ENCODE data around the gene HNRNPCL1. TPM values are rescaled to one million over a fixed set of nuclear protein-coding genes. Genes with fewer than 3 reads are reported as not detected.
"Not testable (repeated sequence)": the region's sequence is repeated elsewhere in the genome, so short reads cannot be mapped to it uniquely, and the experiment has no call there.

Gene HNRNPCL1
- not detected for total RNA-seq
- long read RNA-seq, donor 1, result 0 reads
- long read RNA-seq, donor 2, result 0 reads

- H3K4me1 ChIP-seq (ENCODE audit: low read depth); H3K4me3 ChIP-seq; DNase-seq; H3K9me3 ChIP-seq; H3K36me3 ChIP-seq (ENCODE audit: low read depth); intact Hi-C loops (cut with DNase I, micrococcal nuclease); ATAC-seq: not testable (repeated sequence)
Observed at GRCh38 chr1:12848620-12849019, at the start of gene HNRNPCL1. Gene HNRNPCL1 (minus strand): TSS chr1:12848720. CDS start chr1:12848289, 431 bp downstream.

GRCh38 chr1:12898170-12898569, 49.6 kb upstream of the HNRNPCL1 start, which contains the start of gene PRAMEF10:
Gene PRAMEF10 (minus strand): TSS chr1:12898270. CDS start chr1:12895847, 2,423 bp downstream.
- DNase-seq; ATAC-seq; intact Hi-C loops (cut with DNase I, micrococcal nuclease): not testable (repeated sequence)

GRCh38 chr1:12886101-12886500, 37.6 kb upstream of the HNRNPCL1 start, which contains the start of gene PRAMEF4:
Gene PRAMEF4 (minus strand): TSS chr1:12886201. CDS start chr1:12883394, 2,807 bp downstream.
- H3K4me1 ChIP-seq (ENCODE audit: low read depth); H3K9me3 ChIP-seq; DNase-seq; H3K36me3 ChIP-seq (ENCODE audit: low read depth); intact Hi-C loops (cut with DNase I, micrococcal nuclease); H3K4me3 ChIP-seq; ATAC-seq: not testable (repeated sequence)

More at GRCh38 chr1:12898170-12898569, 49.6 kb upstream of the HNRNPCL1 start, which contains the start of gene PRAMEF10:
- H3K4me3 ChIP-seq; H3K9me3 ChIP-seq; H3K4me1 ChIP-seq (ENCODE audit: low read depth); H3K36me3 ChIP-seq (ENCODE audit: low read depth): not testable (repeated sequence)

- intact Hi-C loops (cut with DNase I, micrococcal nuclease); ATAC-seq: not testable (repeated sequence)
Observed at GRCh38 chr1:12878453-12878852, 29.9 kb upstream of the HNRNPCL1 start.

GRCh38 chr1:12863131-12863880, 14.8 kb upstream of the HNRNPCL1 start:
- intact Hi-C loops (cut with DNase I, micrococcal nuclease); H3K36me3 ChIP-seq (ENCODE audit: low read depth); H3K9me3 ChIP-seq; ATAC-seq; H3K4me1 ChIP-seq (ENCODE audit: low read depth); H3K4me3 ChIP-seq; DNase-seq: not testable (repeated sequence)

More at GRCh38 chr1:12878453-12878852, 29.9 kb upstream of the HNRNPCL1 start:
- H3K4me1 ChIP-seq (ENCODE audit: low read depth); H3K36me3 ChIP-seq (ENCODE audit: low read depth); DNase-seq; H3K9me3 ChIP-seq; H3K4me3 ChIP-seq: not testable (repeated sequence)

- H3K9me3 ChIP-seq; H3K4me1 ChIP-seq (ENCODE audit: low read depth); H3K4me3 ChIP-seq; DNase-seq; intact Hi-C loops (cut with DNase I, micrococcal nuclease); H3K36me3 ChIP-seq (ENCODE audit: low read depth); ATAC-seq: not testable (repeated sequence)
Observed at GRCh38 chr1:12856786-12857185, 8.3 kb upstream of the HNRNPCL1 start, which contains the start of gene PRAMEF2. Gene PRAMEF2 (plus strand): TSS chr1:12857086. CDS start chr1:12859010, 1,924 bp downstream.

GRCh38 chr1:12851779-12852178, 3.3 kb upstream of the HNRNPCL1 start:
- ATAC-seq (no peak), DNase-seq (no peak)
- intact Hi-C loops (cut with DNase I, micrococcal nuclease), result no loop called here
- Histone ChIP-seq H3K4me3 (no peak overlapping the region), H3K9me3 (peaks cover 4% of the 10 kb centered on the region), H3K36me3 (ENCODE audit: low read depth) (no peaks in the 10 kb centered on the region), H3K4me1 (ENCODE audit: low read depth) (no peaks in the 10 kb centered on the region)
- TF ChIP-seq CTCF (IDR thresholded peaks at IDR 0.05), result no peak

GRCh38 chr1:12833251-12833650, 15.3 kb downstream of the HNRNPCL1 start:
- H3K9me3 ChIP-seq; H3K4me3 ChIP-seq; DNase-seq; intact Hi-C loops (cut with DNase I, micrococcal nuclease); H3K36me3 ChIP-seq (ENCODE audit: low read depth); ATAC-seq; H3K4me1 ChIP-seq (ENCODE audit: low read depth): not testable (repeated sequence)

GRCh38 chr1:12831310-12831709, 17.2 kb downstream of the HNRNPCL1 start, which contains the start of gene PRAMEF11:
Gene PRAMEF11 (minus strand): TSS chr1:12831410. CDS start chr1:12828789, 2,621 bp downstream.
- H3K4me3 ChIP-seq; H3K9me3 ChIP-seq; intact Hi-C loops (cut with DNase I, micrococcal nuclease); H3K36me3 ChIP-seq (ENCODE audit: low read depth); ATAC-seq; DNase-seq; H3K4me1 ChIP-seq (ENCODE audit: low read depth): not testable (repeated sequence)

- H3K36me3 ChIP-seq (ENCODE audit: low read depth); intact Hi-C loops (cut with DNase I, micrococcal nuclease): not testable (repeated sequence)
Observed at GRCh38 chr1:12819061-12819460, 29.5 kb downstream of the HNRNPCL1 start.

More at GRCh38 chr1:12819061-12819460, 29.5 kb downstream of the HNRNPCL1 start:
- H3K4me1 ChIP-seq (ENCODE audit: low read depth); ATAC-seq; H3K4me3 ChIP-seq; DNase-seq; H3K9me3 ChIP-seq: not testable (repeated sequence)
